ENCODE data around the gene GRIN2A.

- no peak for TF ChIP-seq HINFP (CRISPR knock-in tag; IDR thresholded peaks at IDR 0.05; ENCODE audit: low read depth)
- no peak for TF ChIP-seq HMG20A (CRISPR knock-in tag; IDR thresholded peaks at IDR 0.05; ENCODE audit: borderline replicate concordance)
- TF ChIP-seq ZNF274 (CRISPR knock-in tag; IDR thresholded peaks at IDR 0.05): no peak
- no peak for TF ChIP-seq ZNF362 (CRISPR knock-in tag; IDR thresholded peaks at IDR 0.05; ENCODE audit: borderline replicate concordance)
- TF ChIP-seq ZNF512 (CRISPR knock-in tag; IDR thresholded peaks at IDR 0.05): no peak
- TF ChIP-seq CHD4 (IDR thresholded peaks at IDR 0.05; ENCODE audit: borderline replicate concordance, low read length): no peak
- no peak for TF ChIP-seq ATAD3A (CRISPR knock-in tag; IDR thresholded peaks at IDR 0.05)
- TF ChIP-seq ZNF605 (CRISPR knock-in tag; IDR thresholded peaks at IDR 0.05): no peak
- no peak for TF ChIP-seq PRDM4 (CRISPR knock-in tag; IDR thresholded peaks at IDR 0.05; ENCODE audit: borderline replicate concordance)
- TF ChIP-seq ARNT (IDR thresholded peaks at IDR 0.05): no peak
- TF ChIP-seq ZNF674 (CRISPR knock-in tag; IDR thresholded peaks at IDR 0.05; ENCODE audit: low read depth): no peak
- no peak for TF ChIP-seq POLR2AphosphoS5 (IDR thresholded peaks at IDR 0.05; ENCODE audit: low read depth, low read length)
- no peak for TF ChIP-seq HDAC6 (IDR thresholded peaks at IDR 0.05; ENCODE audit: low read depth, low read length)
- TF ChIP-seq SP2 (CRISPR knock-in tag; IDR thresholded peaks at IDR 0.05): no peak
Observed at GRCh38 chr16:10097271-10097670, 85.0 kb downstream of the GRIN2A start.

Data from HepG2 (cell line).